NCI-H146 (cell line): ENCODE results near the gene FKBP6.
"Not testable (repeated sequence)": the region's sequence is repeated elsewhere in the genome, so short reads cannot be mapped to it uniquely, and the experiment has no call there.

Experiments
- DNase-seq: peaks from one replicate; lab custom pipeline; 2025; lab: John Stamatoyannopoulos, UW

Gene FKBP6

GRCh38 chr7:73395538-73396503 is 67.9 kb downstream of the FKBP6 start:
- no peak for DNase-seq

GRCh38 chr7:73397521-73398281 is 69.7 kb downstream of the FKBP6 start:
- no peak for DNase-seq

- DNase-seq = not testable (repeated sequence)
These were observed 71.5 kb downstream of the FKBP6 start for GRCh38 chr7:73399185-73400050.

- DNase-seq = not testable (repeated sequence)
These were observed 76.9 kb downstream of the FKBP6 start for GRCh38 chr7:73404860-73405259.
